Calu3 (cell line): ENCODE results near the gene HEXA. TPM values are rescaled to one million over a fixed set of nuclear protein-coding genes. Genes with fewer than 3 reads are reported as not detected.

Source experiments
- BruUV-seq: library from RNA; stranded (reverse); fragments of 400-500 nt; replicated peaks from 2 replicates; lab custom pipeline; 2021; lab: Mats Ljungman, UMichigan
- CTCF ChIA-PET: fragments of 300-600 bp; sonication (Branson Sonifier 250); formaldehyde crosslinking; loops from one replicate; lab custom pipeline; 2022; ENCODE audit warnings: antibody characterized with exemption; lab: Charles Lee
- DNase-seq: peaks from one replicate; pipeline ENCODE4 v3.0.0; 2022
- H3K27ac Mint-ChIP-seq: one replicate; pipeline ENCODE4 v1.8.0; 2022; ENCODE audit warnings: mixed read lengths; ENCODE audit not compliant: unreplicated experiment
- H3K27me3 Mint-ChIP-seq: one replicate; pipeline ENCODE4 v1.8.0; 2022; ENCODE audit warnings: mixed read lengths; ENCODE audit not compliant: unreplicated experiment
- H3K36me3 Mint-ChIP-seq: one replicate; pipeline ENCODE4 v1.8.0; 2022; ENCODE audit warnings: mild to moderate bottlenecking, moderate library complexity, mixed read lengths; ENCODE audit not compliant: insufficient read depth, unreplicated experiment
- H3K4me1 Mint-ChIP-seq: one replicate; pipeline ENCODE4 v1.8.0; 2022; ENCODE audit warnings: mild to moderate bottlenecking, low read depth, mixed read lengths; ENCODE audit not compliant: unreplicated experiment
- H3K4me3 Mint-ChIP-seq: one replicate; pipeline ENCODE4 v1.8.0; 2022; ENCODE audit warnings: mild to moderate bottlenecking, low read depth, moderate library complexity, mixed read lengths; ENCODE audit not compliant: unreplicated experiment
- H3K9me3 Mint-ChIP-seq: one replicate; pipeline ENCODE4 v1.8.0; 2022; ENCODE audit warnings: low read depth, mixed read lengths; ENCODE audit not compliant: unreplicated experiment
- intact Hi-C: fragments of 100-400 bp; cut with micrococcal nuclease; formaldehyde crosslinking; loops from one replicate; pipeline ENCODE4 v1.10.0; 2022; ENCODE audit not compliant: unreplicated experiment
- total RNA-seq: library from RNA; stranded (reverse); gene quantifications from 2 replicates; pipeline ENCODE4 v1.2.3, GENCODE V29; 2022
- TF ChIP-seq, protein P1 (sequence below): fragments of 200-600 bp; IDR thresholded peaks from one replicate; pipeline ENCODE4 v1.8.0; 2022; ENCODE audit warnings: antibody characterized with exemption; ENCODE audit not compliant: unreplicated experiment

Gene HEXA
- total RNA-seq, 1 experiment from 2014 or later: 129 TPM

DNA sequence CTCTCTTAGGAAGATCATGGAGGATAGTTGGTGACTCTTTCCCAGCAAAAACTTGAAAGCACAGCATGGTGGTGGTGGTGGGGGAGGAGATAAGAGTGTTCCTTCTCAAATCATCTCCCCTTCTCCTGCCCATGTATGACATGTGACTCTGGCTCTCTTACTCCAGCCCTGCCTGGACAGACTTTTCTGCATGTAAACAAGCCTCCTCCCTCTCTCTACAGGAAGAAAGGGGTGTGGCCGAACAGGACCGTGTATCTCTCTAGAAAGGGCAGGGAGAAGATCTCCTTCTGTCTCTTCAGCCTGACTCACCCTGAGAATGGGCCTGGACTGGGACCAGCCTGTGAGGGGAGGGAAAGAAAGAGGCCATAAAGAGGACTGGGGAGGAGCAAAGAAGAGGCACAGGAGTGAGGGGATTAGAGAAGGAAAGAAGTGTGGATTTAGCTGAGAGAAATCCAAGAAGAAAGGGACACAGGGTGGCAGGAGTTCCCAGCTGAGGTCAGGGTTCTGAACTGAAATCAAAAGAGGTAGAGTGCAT lies 57.3 kb downstream of the HEXA start:
- Mint-ChIP-seq H3K27ac (no peak overlapping the region), H3K27me3 (peaks cover 54% of the 10 kb centered on the region), H3K36me3 (peaks cover 18% of the 10 kb centered on the region), H3K9me3 (peaks cover 2% of the 10 kb centered on the region), H3K4me1 (no peaks in the 10 kb centered on the region), H3K4me3 (peak overlapping the region; percentile 77)
- intact Hi-C loops: no loop called here
- DNase-seq: no peak
- TF ChIP-seq, protein P1, sequence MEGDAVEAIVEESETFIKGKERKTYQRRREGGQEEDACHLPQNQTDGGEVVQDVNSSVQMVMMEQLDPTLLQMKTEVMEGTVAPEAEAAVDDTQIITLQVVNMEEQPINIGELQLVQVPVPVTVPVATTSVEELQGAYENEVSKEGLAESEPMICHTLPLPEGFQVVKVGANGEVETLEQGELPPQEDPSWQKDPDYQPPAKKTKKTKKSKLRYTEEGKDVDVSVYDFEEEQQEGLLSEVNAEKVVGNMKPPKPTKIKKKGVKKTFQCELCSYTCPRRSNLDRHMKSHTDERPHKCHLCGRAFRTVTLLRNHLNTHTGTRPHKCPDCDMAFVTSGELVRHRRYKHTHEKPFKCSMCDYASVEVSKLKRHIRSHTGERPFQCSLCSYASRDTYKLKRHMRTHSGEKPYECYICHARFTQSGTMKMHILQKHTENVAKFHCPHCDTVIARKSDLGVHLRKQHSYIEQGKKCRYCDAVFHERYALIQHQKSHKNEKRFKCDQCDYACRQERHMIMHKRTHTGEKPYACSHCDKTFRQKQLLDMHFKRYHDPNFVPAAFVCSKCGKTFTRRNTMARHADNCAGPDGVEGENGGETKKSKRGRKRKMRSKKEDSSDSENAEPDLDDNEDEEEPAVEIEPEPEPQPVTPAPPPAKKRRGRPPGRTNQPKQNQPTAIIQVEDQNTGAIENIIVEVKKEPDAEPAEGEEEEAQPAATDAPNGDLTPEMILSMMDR: no peak
- CTCF ChIA-PET: no interaction called here
- BruUV-seq: no TSS peak

DNA sequence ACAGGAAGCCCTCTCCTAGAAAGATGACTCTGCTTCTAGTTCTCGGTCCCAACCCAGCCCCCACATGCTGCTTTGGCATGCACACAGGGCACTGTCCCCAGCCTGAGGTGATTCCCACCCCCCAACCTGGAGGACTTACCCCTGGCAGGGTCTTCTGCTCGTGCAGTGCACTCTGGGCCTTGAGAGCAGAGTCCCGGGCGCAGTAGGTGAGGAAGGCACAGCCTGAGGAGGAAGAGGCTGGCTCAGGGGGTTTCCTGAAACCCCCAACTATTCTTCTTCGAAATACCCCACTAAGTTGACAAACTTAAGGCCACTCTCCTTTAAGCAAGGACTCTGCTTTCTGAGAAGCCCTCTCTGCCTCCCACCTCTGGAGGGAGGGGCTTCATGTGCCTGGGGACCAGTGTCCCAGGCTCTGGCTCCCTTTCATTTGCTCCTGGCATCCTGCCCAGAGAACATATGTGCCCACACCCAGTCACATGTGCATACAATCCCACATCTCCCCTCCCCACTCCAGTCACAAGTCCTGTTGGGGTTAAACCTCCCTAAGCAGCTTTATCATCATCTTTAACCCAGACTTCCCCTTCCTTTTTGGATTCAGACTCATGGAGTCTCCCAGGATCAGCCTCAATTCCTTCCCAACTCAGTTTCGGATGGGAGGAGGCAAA lies 60.0 kb downstream of the HEXA start:
- Mint-ChIP-seq H3K36me3 (peaks cover 18% of the 10 kb centered on the region), H3K4me1 (no peaks in the 10 kb centered on the region), H3K9me3 (peaks cover 2% of the 10 kb centered on the region), H3K27me3 (peaks cover 70% of the 10 kb centered on the region), H3K27ac (no peak overlapping the region), H3K4me3 (no peak overlapping the region)
- intact Hi-C loops: no loop called here
- no peak for DNase-seq
- TF ChIP-seq, protein P1: no peak
- CTCF ChIA-PET: no interaction called here
- no TSS peak for BruUV-seq

DNA sequence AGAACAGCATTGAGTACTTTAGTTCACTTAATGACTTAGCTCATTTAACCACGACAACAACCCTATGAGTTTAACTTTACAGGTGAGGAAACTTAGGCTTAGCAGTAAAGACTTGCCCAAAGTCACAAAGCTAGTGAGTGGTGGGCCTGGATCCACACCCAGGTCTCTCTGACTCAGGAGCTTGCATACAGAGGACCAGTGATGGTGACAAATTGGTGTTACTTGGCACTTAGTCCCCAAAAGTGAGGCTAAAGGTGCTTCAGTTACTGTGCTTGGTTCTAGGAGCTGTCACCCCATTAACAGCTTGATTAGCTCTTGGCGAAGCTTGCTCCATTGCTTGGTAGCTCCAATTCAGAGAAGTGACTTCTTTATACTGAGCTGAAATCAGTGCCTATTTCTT lies 61.9 kb downstream of the HEXA start:
- no peaks in the 10 kb centered on the region for H3K9me3 Mint-ChIP-seq
- H3K4me1 Mint-ChIP-seq: no peaks in the 10 kb centered on the region
- CTCF ChIA-PET: interaction anchor here (1.7 kb wide), 2 partner anchors 286 to 952 kb away, joined by 3 to 6 read pairs; no protein-coding TSS in a partner anchor
- H3K36me3 Mint-ChIP-seq: peaks cover 3% of the 10 kb centered on the region
- H3K27ac Mint-ChIP-seq: no peak overlapping the region
- H3K4me3 Mint-ChIP-seq: no peak overlapping the region
- no peak for DNase-seq
- H3K27me3 Mint-ChIP-seq: peaks cover 81% of the 10 kb centered on the region
- TF ChIP-seq, protein P1: no peak
- BruUV-seq: no TSS peak
- intact Hi-C loops: no loop called here

DNA sequence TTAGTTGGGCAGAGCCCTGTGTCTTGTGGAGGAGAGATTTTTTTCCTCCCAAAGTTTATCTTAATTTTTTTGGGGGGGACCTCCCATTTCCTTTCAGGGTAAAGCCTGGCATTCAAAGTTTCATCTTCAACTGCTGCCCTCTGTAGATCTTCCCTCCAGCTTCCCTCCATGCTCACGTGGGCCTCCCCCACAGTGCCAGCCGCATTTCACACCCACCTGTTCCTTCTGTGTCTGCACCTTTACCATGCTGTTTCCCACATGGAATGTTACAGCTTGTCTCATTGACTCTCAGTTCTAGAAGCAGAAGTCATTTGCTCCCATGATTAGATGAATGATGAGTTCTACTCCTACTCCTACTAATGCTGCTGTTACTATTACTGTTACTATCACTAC lies 62.4 kb downstream of the HEXA start:
- no peaks in the 10 kb centered on the region for H3K4me1 Mint-ChIP-seq
- H3K4me3 Mint-ChIP-seq: no peak overlapping the region
- TF ChIP-seq, protein P1: no peak
- DNase-seq: no peak
- no peaks in the 10 kb centered on the region for H3K9me3 Mint-ChIP-seq
- BruUV-seq: no TSS peak
- CTCF ChIA-PET: interaction anchor here (0.9 to 1.7 kb wide), 4 partner anchors 220 to 952 kb away, joined by 3 to 8 read pairs (median 5); no protein-coding TSS in a partner anchor
- H3K27ac Mint-ChIP-seq: no peak overlapping the region
- no peaks in the 10 kb centered on the region for H3K36me3 Mint-ChIP-seq
- peaks cover 81% of the 10 kb centered on the region for H3K27me3 Mint-ChIP-seq
- intact Hi-C loops: no loop called here
